Calu3 (cell line): ENCODE measurements around the gene MORN5. TPM values are rescaled to one million over a fixed set of nuclear protein-coding genes. Genes with fewer than 3 reads are reported as not detected.

Source experiments
- BruUV-seq: library from RNA; stranded (reverse); fragments of 400-500 nt; replicated peaks from 2 replicates; lab custom pipeline; 2021; lab: Mats Ljungman, UMichigan
- CTCF ChIA-PET: fragments of 300-600 bp; sonication (Branson Sonifier 250); formaldehyde crosslinking; loops from one replicate; lab custom pipeline; 2022; ENCODE audit warnings: antibody characterized with exemption; lab: Charles Lee
- DNase-seq: peaks from one replicate; pipeline ENCODE4 v3.0.0; 2022
- H3K27ac Mint-ChIP-seq: one replicate; pipeline ENCODE4 v1.8.0; 2022; ENCODE audit warnings: mixed read lengths; ENCODE audit not compliant: unreplicated experiment
- H3K27me3 Mint-ChIP-seq: one replicate; pipeline ENCODE4 v1.8.0; 2022; ENCODE audit warnings: mixed read lengths; ENCODE audit not compliant: unreplicated experiment
- H3K36me3 Mint-ChIP-seq: one replicate; pipeline ENCODE4 v1.8.0; 2022; ENCODE audit warnings: mild to moderate bottlenecking, moderate library complexity, mixed read lengths; ENCODE audit not compliant: insufficient read depth, unreplicated experiment
- H3K4me1 Mint-ChIP-seq: one replicate; pipeline ENCODE4 v1.8.0; 2022; ENCODE audit warnings: mild to moderate bottlenecking, low read depth, mixed read lengths; ENCODE audit not compliant: unreplicated experiment
- H3K4me3 Mint-ChIP-seq: one replicate; pipeline ENCODE4 v1.8.0; 2022; ENCODE audit warnings: mild to moderate bottlenecking, low read depth, moderate library complexity, mixed read lengths; ENCODE audit not compliant: unreplicated experiment
- H3K9me3 Mint-ChIP-seq: one replicate; pipeline ENCODE4 v1.8.0; 2022; ENCODE audit warnings: low read depth, mixed read lengths; ENCODE audit not compliant: unreplicated experiment
- intact Hi-C: fragments of 100-400 bp; cut with micrococcal nuclease; formaldehyde crosslinking; loops from one replicate; pipeline ENCODE4 v1.10.0; 2022; ENCODE audit not compliant: unreplicated experiment
- total RNA-seq: library from RNA; stranded (reverse); gene quantifications from 2 replicates; pipeline ENCODE4 v1.2.3, GENCODE V29; 2022
- TF ChIP-seq, protein P1 (sequence below): fragments of 200-600 bp; IDR thresholded peaks from one replicate; pipeline ENCODE4 v1.8.0; 2022; ENCODE audit warnings: antibody characterized with exemption; ENCODE audit not compliant: unreplicated experiment

MORN5 gene
- total RNA-seq, 1 experiment from 2014 or later = not detected

DNA sequence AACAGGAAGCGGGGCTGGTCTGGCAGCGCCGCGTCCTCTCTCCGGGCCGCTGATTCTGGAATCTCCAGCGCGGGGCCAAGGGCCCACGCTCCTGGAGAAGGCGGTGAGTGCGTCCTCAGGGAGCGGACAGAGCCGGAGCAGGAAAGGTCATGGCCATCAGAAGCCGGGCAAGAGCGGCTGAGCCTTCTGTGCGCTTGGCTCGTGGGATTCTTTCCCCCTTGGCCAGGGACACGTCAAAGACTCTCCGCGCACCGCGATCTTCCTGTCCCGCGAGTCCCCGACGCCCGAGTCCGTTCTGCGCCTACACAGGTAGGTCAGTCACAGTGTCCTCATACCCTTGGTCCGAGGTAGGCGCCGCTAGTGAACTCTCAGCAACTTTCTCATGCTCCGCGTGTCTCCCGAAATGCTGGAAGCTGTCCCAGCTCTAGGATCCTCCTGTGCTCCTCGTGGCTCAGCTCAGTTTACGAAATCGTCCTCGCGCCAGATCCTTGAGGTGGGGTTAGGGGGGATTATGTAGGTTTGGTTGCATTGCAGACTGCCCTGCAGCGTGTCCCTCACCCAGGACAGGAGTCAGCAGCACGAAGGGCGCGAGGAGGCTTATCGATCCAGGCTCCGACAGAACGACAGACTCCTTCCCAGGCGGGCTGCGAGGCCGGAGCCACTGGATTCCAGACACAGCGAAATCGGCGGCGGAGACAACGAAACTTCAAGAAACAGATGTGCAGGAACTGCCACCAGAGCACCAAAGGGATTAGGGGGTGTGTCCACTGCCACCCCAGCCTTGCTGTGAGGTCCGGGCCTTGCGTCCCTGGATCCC, 60.4 kb downstream of the MORN5 start:
- no peak for DNase-seq
- Mint-ChIP-seq H3K4me1 (peaks cover 8% of the 10 kb centered on the region), H3K27ac (no peak overlapping the region), H3K36me3 (no peaks in the 10 kb centered on the region), H3K9me3 (no peaks in the 10 kb centered on the region), H3K27me3 (peaks cover 89% of the 10 kb centered on the region), H3K4me3 (no peak overlapping the region)
- CTCF ChIA-PET = no interaction called here
- intact Hi-C loops = no loop called here
- no TSS peak for BruUV-seq
- TF ChIP-seq, protein P1, sequence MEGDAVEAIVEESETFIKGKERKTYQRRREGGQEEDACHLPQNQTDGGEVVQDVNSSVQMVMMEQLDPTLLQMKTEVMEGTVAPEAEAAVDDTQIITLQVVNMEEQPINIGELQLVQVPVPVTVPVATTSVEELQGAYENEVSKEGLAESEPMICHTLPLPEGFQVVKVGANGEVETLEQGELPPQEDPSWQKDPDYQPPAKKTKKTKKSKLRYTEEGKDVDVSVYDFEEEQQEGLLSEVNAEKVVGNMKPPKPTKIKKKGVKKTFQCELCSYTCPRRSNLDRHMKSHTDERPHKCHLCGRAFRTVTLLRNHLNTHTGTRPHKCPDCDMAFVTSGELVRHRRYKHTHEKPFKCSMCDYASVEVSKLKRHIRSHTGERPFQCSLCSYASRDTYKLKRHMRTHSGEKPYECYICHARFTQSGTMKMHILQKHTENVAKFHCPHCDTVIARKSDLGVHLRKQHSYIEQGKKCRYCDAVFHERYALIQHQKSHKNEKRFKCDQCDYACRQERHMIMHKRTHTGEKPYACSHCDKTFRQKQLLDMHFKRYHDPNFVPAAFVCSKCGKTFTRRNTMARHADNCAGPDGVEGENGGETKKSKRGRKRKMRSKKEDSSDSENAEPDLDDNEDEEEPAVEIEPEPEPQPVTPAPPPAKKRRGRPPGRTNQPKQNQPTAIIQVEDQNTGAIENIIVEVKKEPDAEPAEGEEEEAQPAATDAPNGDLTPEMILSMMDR = no peak

DNA sequence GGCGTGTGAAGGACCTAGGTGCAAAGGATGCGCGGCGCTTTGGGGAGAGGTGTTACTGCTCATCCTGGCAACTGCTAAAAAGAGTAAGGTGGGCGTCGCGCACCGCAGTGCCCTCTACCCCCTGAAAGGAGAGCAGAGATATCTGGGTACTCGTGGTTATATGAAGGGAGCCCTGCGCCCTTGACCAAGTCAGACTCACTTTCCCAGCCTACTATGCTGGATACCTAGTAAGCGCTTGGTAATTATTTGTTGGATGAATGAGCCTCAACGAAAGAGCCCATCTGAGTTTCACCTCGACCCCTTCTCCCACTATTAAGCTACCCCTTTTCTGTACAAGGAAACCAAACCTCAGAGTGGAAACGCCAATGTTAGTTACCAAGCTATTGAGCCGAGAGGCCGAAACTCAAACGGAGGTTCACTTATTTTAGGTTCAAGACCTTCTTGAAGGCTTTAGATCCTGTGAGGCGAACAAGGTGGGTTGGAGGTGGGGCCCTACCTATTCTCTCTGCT, 61.0 kb downstream of the MORN5 start:
- no TSS peak for BruUV-seq
- intact Hi-C loops = no loop called here
- TF ChIP-seq, protein P1 = no peak
- CTCF ChIA-PET = no interaction called here
- no peaks in the 10 kb centered on the region for H3K36me3 Mint-ChIP-seq
- H3K9me3 Mint-ChIP-seq = no peaks in the 10 kb centered on the region
- H3K27ac Mint-ChIP-seq = no peak overlapping the region
- H3K4me3 Mint-ChIP-seq = no peak overlapping the region
- H3K27me3 Mint-ChIP-seq = peaks cover 89% of the 10 kb centered on the region
- peaks cover 8% of the 10 kb centered on the region for H3K4me1 Mint-ChIP-seq
- DNase-seq = no peak

DNA sequence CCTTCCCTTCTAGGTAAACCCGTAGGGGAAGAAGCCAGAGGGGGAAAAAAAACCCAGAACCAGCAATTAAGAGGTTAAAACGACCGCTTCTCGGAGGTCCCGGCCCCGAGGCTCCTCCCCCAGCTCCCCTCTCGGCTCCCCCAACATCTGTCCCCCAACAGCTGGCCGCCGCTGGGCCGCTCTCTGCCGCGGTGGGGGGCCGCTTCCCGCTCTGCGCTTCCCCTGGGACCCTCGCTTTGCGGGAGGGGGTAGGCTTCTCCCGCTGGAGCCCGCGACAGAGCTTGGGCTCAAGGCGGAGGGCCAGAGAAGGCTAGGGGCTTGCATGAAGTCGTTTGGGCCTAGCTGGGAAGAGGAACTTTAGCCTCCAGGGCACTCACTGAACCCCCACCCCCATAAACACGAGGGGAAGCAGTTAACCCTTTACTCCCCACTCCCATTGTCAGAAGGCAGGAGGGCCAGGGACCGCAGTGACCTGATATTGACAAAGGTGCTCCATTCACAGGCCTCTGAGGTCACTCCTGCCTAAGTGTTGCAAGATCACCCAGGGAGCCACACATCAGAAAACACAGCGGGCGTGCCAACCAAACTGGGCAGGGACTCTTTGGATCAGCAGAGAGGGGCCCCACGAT, 61.6 kb downstream of the MORN5 start:
- intact Hi-C loops = no loop called here

DNA sequence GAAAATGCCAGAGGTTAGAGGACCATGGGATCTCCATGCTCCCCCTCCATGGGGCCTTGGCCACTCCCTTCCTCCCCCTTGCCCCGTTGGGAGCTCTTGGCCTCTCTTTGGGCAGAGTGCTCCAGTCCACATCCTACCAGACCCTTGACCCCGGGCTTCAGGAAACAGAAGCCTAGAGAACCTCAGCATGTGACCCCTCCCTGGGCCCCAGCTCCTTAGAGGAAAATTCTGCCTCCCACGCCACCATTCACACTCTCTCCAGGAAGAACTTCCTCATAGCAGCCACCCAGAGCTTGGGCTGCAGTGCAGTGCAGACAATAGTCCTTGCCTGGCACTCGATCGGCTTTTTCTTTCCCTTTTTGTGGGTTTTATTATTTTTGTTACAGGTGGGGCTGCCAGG, 63.1 kb downstream of the MORN5 start:
- H3K4me1 Mint-ChIP-seq = peaks cover 7% of the 10 kb centered on the region

More for the DNA sequence above, 61.6 kb downstream of the MORN5 start:
- TF ChIP-seq, protein P1 = no peak
- CTCF ChIA-PET = no interaction called here
- H3K27ac Mint-ChIP-seq = no peak overlapping the region
- peaks cover 89% of the 10 kb centered on the region for H3K27me3 Mint-ChIP-seq
- DNase-seq = no peak
- no peak overlapping the region for H3K4me3 Mint-ChIP-seq
- no TSS peak for BruUV-seq
- peaks cover 8% of the 10 kb centered on the region for H3K4me1 Mint-ChIP-seq
- H3K9me3 Mint-ChIP-seq = no peaks in the 10 kb centered on the region
- no peaks in the 10 kb centered on the region for H3K36me3 Mint-ChIP-seq

More for the DNA sequence above, 63.1 kb downstream of the MORN5 start:
- Mint-ChIP-seq H3K36me3 (no peaks in the 10 kb centered on the region), H3K27ac (no peak overlapping the region), H3K4me3 (no peak overlapping the region), H3K27me3 (peaks cover 88% of the 10 kb centered on the region), H3K9me3 (no peaks in the 10 kb centered on the region)
- BruUV-seq = no TSS peak
- CTCF ChIA-PET = no interaction called here
- intact Hi-C loops = no loop called here
- TF ChIP-seq, protein P1 = no peak
- DNase-seq = no peak
